Keratinocyte (primary cell): ENCODE results near the gene ZBTB34. TPM values are rescaled to one million over a fixed set of nuclear protein-coding genes. Genes with fewer than 3 reads are reported as not detected.

Experiments used
- DNase-seq: peaks from one replicate; pipeline ENCODE4 v3.0.0-alpha.2; 2011; ENCODE audit warnings: low read depth, missing footprints, low spot score
- FAIRE-seq: peaks from 2 replicates; lab custom pipeline; 2011; peaks lifted over from hg19 to GRCh38; lab: Jason Lieb, UNC
- H2AFZ ChIP-seq: 2 replicates; pipeline ENCODE4 v1.6.0; 2012; ENCODE audit warnings: low read length, control low read depth, inconsistent platforms; ENCODE audit not compliant: control insufficient read depth
- H3K27ac ChIP-seq: 2 replicates; pipeline ENCODE4 v1.5.1; 2011; ENCODE audit warnings: low read length; ENCODE audit not compliant: control insufficient read depth, insufficient read depth
- H3K27me3 ChIP-seq: 3 replicates; pipeline ENCODE4 v1.6.0; 2011; ENCODE audit warnings: low read length; ENCODE audit not compliant: control insufficient read depth, insufficient read depth; ENCODE audit errors: extremely low read depth
- H3K36me3 ChIP-seq, 2 experiments: 2 replicates in 1 of 2; 3 replicates in 1 of 2; pipeline ENCODE4 v1.5.1; 2011; ENCODE audit warnings: low read length in 2 of 2, mild to moderate bottlenecking in 1 of 2; ENCODE audit not compliant: control insufficient read depth in 2 of 2, insufficient read depth in 2 of 2; ENCODE audit errors: extremely low read depth in 1 of 2
- H3K4me1 ChIP-seq: 3 replicates; pipeline ENCODE4 v1.5.1; 2011; ENCODE audit warnings: low read length; ENCODE audit not compliant: control insufficient read depth, insufficient read depth; ENCODE audit errors: extremely low read depth
- H3K4me2 ChIP-seq: 3 replicates; pipeline ENCODE4 v1.6.0; 2011; ENCODE audit warnings: low read depth, low read length; ENCODE audit not compliant: control insufficient read depth, insufficient read depth; ENCODE audit errors: extremely low read depth
- H3K4me3 ChIP-seq, 3 experiments: fragments of 200-600 bp in 1 of 3; sonication (generic) in 1 of 3; 2 replicates in 2 of 3; 3 replicates in 1 of 3; pipeline ENCODE4 v1.5.1; 2011 to 2016; ENCODE audit warnings: low read length in 3 of 3, mild to moderate bottlenecking in 3 of 3, control low read depth in 2 of 3, inconsistent platforms in 1 of 3, low read depth in 1 of 3, mixed read lengths in 1 of 3, mixed run types in 1 of 3, moderate library complexity in 1 of 3; ENCODE audit not compliant: control insufficient read depth in 2 of 3, insufficient read depth in 2 of 3; ENCODE audit errors: extremely low read depth in 1 of 3
- H3K79me2 ChIP-seq: 2 replicates; pipeline ENCODE4 v1.6.0; 2012; ENCODE audit warnings: low read length; ENCODE audit not compliant: control insufficient read depth, insufficient read depth
- H3K9ac ChIP-seq: 3 replicates; pipeline ENCODE4 v1.6.0; 2011; ENCODE audit warnings: low read length; ENCODE audit not compliant: control insufficient read depth, insufficient read depth; ENCODE audit errors: extremely low read depth
- H3K9me1 ChIP-seq: 3 replicates; pipeline ENCODE4 v1.6.0; 2011; ENCODE audit warnings: low read length; ENCODE audit not compliant: control insufficient read depth, insufficient read depth; ENCODE audit errors: extremely low read depth
- H3K9me3 ChIP-seq: 2 replicates; pipeline ENCODE4 v1.5.1; 2012; ENCODE audit warnings: low read depth, low read length; ENCODE audit not compliant: control insufficient read depth
- H4K20me1 ChIP-seq: 3 replicates; pipeline ENCODE4 v1.6.0; 2011; ENCODE audit warnings: low read length; ENCODE audit not compliant: control insufficient read depth, insufficient read depth; ENCODE audit errors: extremely low read depth
- EZH2 ChIP-seq: IDR thresholded peaks from one replicate; pipeline ENCODE4 v1.6.1; 2012; ENCODE audit warnings: inconsistent platforms, mild to moderate bottlenecking, low read length, moderate library complexity
- dilution Hi-C: fragments of 300-500 bp; cut with MboI; formaldehyde crosslinking; loops from one replicate; pipeline ENCODE4 v1.7.0; 2020; ENCODE audit warnings: low sequenced_read_pairs; ENCODE audit not compliant: extremely low pct_ligation_motif_present
- polyA plus RNA-seq, 5 experiments: library from polyadenylated mRNA; depleted of rRNA in 3 of 5; stranded (reverse) in 3 of 5; stranded (forward) in 1 of 5; unstranded in 1 of 5; fragments of >200 nt; gene quantifications; 1 replicate in 1 of 5; 2 replicates in 3 of 5; 3 replicates in 1 of 5; pipeline versions ENCODE4 v1.2.1 to v1.2.3, GENCODE V29; 2011 to 2012; ENCODE audit warnings: missing spikeins in 2 of 5, low read depth in 1 of 5, low replicate concordance in 1 of 5
- TF ChIP-seq, protein P1 (sequence below), 3 experiments: IDR thresholded peaks in 1 of 3; conservative IDR thresholded peaks in 1 of 3; optimal IDR thresholded peaks in 1 of 3; 2 replicates in 2 of 3; 3 replicates in 1 of 3; pipeline versions ENCODE3 to v1.5.1; 2011; ENCODE audit warnings: low read length in 3 of 3, mild to moderate bottlenecking in 3 of 3, moderate library complexity in 2 of 3, control low read depth in 1 of 3, inconsistent platforms in 1 of 3; ENCODE audit not compliant: insufficient read depth in 2 of 3; ENCODE audit errors: extremely low read depth in 1 of 3

The ZBTB34 gene
- polyA plus RNA-seq, 1 donor (not counting 4 experiments of a cell fraction or from before 2014, with no cell fraction given): 6.4 TPM

DNA sequence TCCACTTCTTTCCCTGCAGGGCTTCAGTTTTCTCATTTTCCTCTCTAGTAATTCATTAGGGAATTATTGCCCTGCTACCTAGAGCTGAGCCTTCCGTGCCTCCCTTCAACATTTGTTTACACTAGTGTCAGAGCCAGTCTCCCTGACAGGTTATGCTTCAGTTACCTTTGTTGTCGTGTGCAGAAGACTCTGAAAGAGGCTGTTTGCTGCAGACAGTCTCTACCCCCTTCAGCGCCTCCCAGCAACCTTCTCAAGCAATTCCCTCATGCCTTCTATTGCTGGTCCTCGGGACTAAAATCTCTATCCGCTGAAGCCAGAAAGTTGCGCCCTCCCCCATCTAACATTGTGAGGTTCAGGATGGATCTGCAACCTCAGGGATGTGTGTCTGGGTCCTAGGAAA is 67.0 kb downstream of the ZBTB34 start:
- no peak overlapping the region for H2AFZ ChIP-seq
- no peak for DNase-seq
- H3K9me1 ChIP-seq: no peaks in the 10 kb centered on the region
- H3K9me3 ChIP-seq: no peaks in the 10 kb centered on the region
- no peak overlapping the region for H3K27ac ChIP-seq
- no peak overlapping the region for H3K9ac ChIP-seq
- H4K20me1 ChIP-seq: no peaks in the 10 kb centered on the region
- H3K36me3 ChIP-seq: no peaks in the 10 kb centered on the region
- no peak overlapping the region for H3K4me2 ChIP-seq
- FAIRE-seq: no peak
- H3K27me3 ChIP-seq: peaks cover 11% of the 10 kb centered on the region
- no peaks in the 10 kb centered on the region for H3K79me2 ChIP-seq
- TF ChIP-seq, protein P1, sequence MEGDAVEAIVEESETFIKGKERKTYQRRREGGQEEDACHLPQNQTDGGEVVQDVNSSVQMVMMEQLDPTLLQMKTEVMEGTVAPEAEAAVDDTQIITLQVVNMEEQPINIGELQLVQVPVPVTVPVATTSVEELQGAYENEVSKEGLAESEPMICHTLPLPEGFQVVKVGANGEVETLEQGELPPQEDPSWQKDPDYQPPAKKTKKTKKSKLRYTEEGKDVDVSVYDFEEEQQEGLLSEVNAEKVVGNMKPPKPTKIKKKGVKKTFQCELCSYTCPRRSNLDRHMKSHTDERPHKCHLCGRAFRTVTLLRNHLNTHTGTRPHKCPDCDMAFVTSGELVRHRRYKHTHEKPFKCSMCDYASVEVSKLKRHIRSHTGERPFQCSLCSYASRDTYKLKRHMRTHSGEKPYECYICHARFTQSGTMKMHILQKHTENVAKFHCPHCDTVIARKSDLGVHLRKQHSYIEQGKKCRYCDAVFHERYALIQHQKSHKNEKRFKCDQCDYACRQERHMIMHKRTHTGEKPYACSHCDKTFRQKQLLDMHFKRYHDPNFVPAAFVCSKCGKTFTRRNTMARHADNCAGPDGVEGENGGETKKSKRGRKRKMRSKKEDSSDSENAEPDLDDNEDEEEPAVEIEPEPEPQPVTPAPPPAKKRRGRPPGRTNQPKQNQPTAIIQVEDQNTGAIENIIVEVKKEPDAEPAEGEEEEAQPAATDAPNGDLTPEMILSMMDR (optimal IDR thresholded peaks at IDR 0.05 in 1 of 3, IDR thresholded peaks at IDR 0.05 in 1 of 3, conservative IDR thresholded peaks at IDR 0.05 in 1 of 3; ENCODE audit: extremely low read depth in 1 of 3, insufficient read depth in 2 of 3, low read length in 3 of 3): no peak
- no peak for TF ChIP-seq EZH2
- no peak overlapping the region for H3K4me3 ChIP-seq
- dilution Hi-C loops: no loop called here
- no peaks in the 10 kb centered on the region for H3K4me1 ChIP-seq

DNA sequence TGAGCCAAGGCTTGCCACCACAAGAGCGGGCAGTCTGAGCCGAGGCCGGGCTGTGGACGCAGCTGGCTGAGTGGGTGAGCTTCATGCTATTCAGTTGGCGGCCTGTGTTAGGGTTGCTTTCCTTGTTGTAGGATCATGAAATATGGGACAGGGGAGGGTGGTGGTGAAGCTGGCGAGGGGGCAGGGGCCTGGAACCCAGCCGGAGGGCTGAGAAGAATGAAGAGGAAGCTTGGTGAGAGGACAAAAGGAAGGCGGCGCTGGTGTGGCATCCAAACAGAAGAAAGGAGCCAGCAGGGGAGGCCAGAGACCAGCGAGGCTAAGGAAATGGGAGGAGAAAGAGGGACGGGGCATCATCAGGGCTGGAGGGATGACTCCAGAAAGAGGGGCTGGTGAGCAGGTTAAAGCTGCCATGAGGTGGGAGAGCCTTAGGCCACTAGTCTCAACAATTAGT is 72.5 kb downstream of the ZBTB34 start:
- Histone ChIP-seq H3K4me2 (no peak overlapping the region), H4K20me1 (no peaks in the 10 kb centered on the region), H3K9me1 (no peaks in the 10 kb centered on the region), H3K4me1 (no peaks in the 10 kb centered on the region), H3K79me2 (no peaks in the 10 kb centered on the region), H3K36me3 (no peaks in the 10 kb centered on the region), H3K27me3 (peaks cover 11% of the 10 kb centered on the region), H3K9ac (no peak overlapping the region), H3K9me3 (no peaks in the 10 kb centered on the region), H3K27ac (no peak overlapping the region), H2AFZ (no peak overlapping the region), H3K4me3 (no peak overlapping the region)
- no peak for DNase-seq
- no peak for FAIRE-seq
- dilution Hi-C loops: no loop called here
- no peak for TF ChIP-seq EZH2
- TF ChIP-seq, protein P1 (optimal IDR thresholded peaks at IDR 0.05 in 1 of 3, IDR thresholded peaks at IDR 0.05 in 1 of 3, conservative IDR thresholded peaks at IDR 0.05 in 1 of 3; ENCODE audit: extremely low read depth in 1 of 3, insufficient read depth in 2 of 3, low read length in 3 of 3): no peak
